ENCODE data around the gene CA10.

The CA10 gene

DNA sequence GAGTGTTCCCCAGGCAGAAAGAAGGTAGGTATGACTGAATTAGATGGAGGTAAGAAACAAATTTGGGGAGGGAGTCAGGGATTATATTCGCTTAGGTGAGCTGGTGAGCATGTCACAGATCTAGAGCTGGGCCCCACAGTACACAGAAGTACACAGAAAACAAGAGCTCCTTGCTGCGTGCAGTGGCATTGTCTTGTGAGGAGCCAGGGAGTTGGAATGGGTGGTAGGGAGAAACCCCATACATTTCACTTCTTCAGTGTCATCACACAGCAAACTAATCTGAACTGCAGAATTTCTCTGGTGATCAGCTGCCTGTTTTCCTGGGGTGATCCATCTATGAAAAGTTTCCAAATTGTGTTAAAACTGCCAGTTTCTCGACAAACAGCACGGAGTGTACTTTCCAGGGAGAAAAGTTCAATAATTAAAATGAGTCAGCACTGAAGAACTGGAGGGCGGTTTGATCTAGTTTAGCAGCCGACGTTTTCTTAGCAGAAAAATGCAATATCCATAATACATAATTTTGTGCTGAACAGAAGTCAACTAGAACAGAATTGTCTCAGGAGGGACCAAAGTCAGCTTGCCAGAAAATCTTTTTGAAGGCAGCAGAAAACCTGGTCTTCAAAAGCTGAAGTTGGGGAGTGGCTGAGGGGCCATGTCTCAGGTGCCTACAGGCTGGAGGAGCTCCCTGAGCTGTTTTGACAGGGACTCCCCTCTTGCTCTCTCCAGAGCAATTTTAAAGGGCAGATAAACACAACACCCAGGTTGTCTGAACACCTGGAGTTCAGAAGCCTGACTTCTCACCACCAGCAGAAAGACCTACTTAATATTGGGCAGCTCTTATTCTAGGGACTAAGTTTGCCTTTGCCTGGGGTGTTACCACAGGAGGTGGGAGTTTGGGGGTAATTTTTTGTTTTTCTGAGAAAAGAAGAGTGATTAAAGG is 448.6 kb downstream of the CA10 start:
- DNase-seq = no peak

DNA sequence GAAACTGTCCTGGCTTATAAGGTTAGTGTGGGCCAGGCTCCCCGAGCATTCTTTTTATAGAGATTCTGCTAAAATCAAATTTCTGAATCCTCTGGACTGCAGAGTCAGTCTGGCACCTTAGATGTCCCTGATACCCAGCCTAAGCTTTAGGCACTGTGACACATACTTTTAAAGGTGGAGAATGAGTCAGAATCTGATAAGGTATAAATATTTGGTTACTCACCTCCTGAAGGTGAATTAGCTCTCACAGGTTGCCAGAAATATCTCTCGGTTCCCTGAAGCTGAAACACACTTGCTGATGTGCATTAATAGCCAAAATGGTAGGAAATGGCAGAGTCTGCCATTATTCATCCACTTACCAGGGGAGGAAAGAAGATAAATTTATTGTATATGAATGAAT is 451.3 kb downstream of the CA10 start:
- no peak for DNase-seq

DNA sequence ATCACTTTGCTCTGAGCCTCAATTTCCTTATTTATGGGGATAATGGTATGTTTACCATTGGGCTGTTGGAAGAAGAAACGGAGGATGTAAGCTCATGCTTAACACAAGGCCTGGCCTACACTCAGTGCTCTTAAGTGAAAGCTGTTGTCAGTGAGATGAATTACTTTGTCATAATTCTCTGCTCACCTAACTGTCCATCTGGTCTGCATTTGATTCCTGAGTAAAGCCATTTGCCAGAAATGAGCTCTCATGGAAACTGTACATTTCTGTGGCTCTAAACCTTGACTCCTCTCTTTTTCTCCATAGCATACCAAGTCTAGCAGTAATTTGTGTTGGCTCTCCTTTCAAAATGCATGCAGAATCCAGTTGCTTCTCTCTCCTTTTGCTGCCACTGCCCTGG is 452.4 kb downstream of the CA10 start:
- DNase-seq = no peak

DNA sequence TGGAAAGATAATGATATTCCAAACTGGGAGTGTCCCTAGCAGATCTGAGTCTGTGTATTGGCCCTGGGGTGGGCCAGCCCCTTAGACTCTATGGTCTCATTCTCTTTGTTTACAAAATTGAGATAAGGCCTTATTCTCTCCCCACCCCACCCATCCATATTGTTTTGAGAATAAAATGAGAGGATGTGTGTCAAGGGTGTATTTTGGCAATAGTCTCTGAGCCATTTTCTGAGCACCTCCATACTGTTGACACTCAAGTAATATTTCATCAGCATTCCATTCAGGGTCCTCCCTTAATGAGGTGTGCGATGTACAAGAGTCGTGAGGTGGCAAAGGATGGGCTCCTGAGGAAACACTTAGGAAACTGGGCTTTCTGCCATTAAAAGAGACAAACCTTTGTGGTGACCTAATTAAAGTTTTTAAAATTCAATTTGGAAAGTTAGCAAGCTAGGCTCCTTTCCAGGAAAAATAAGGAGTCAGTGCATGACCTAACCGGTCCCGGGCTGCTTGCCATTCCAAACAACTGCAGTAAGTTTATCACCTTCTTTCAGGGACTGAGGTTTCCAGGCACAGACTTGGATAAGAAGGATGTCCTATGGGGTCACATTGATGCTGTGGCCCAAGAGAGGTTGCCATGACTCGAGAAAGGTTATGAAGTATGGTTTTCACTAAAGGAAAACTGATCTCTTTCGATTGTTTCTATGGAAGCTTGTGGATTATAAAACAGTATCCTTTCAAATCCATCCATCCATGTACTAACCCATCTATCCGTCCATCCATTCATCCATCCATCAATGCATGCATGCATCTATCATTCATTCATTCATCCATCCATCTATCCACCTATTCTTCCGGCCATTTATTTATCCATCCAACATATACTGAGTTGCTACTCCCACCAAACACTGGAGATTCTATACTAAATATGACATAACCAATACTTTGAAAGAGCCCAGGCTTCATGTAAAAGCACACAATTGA is 454.9 kb downstream of the CA10 start:
- no peak for DNase-seq

DNA sequence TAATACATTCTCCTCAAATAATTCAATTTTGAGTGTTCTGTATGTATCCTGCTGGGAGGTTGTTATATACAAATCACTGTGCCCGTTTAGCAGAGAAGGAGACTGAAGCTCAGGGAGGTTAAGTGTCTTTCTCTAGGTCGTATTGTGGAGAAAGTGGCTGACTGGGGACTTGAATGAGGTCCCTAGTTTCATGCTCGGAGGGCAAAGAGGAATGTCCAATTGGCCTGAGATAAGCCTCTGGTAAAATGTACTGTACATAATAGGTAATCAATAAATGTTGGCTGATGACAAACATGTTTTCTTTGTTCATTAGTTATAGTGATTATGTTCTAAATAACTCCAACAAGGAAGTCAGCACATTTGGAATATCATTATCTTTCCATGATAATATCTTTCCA is 455.6 kb downstream of the CA10 start:
- no peak for DNase-seq

DNA sequence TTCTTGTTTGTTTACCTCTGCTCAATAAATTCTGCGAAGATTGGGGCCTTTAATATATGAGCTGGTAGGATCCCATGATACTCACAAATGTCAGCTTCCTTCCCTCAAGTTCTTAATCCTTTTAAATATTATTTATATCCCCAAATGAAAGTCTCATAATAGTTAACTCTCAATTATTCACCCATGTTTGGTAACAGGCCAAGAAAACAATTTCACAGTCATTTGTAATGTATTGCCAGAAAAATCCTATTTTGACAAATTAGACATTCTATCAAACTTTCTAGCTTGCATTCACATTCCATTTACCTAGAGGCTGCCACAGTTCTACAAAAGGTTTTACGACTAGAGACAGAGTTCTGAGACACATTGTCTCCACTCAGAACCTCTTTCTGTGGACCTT is 457.0 kb downstream of the CA10 start:
- DNase-seq = no peak

DNA sequence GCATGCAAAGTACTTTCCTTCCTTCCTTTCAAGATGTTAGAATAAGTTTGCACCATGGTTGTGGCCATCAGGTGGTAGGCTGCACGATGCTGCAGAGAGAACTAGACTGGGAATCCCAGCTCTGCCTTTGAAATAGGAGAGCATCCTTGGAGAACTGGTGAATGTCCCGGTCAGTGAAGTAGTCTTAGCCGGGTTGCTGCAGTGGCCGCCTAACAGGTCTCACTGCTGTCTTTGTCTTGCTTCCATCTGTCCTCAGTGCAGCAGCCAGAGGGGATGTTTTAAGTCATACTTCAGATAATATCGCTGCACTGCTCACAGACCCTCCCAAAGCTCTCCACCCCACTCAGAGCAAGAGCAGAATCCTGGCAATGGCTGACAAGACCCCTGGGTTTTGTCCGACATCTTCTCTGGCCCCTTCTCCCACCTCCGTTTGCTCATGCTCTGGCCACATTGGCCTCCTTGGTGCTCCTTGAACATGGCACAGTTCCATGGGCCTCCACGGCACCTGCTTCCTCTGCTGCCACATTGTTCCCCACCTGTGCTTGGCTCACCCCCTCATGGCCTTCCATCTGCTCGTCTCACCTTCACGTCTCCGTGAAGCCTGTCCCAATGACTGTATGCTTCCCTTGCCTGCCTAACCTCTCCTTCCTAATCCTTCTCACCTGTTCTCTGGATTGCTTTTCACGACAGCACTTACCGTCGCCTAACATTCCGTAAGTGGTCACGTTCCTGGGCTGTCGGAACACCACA is 458.3 kb downstream of the CA10 start:
- DNase-seq = peak; percentile 63 to 67

DNA sequence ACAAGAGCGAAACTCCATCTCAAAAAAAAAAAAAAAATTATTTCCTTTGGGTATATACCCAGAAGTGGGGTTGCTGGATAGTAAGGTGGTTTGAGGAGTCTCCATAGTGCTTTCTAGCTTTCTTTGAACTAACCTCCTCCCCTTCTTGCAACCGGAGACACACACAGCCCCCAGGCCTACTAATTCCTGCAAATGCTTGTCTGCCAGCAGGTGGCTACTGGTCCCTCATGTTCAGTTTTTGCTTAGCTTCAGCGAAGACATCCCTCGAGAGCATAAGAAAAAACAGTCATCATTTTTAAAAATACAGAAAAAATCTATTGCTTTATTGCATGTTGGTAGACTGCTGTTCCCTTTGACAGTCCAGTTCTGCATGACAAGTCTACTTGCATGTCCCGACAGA is 459.2 kb downstream of the CA10 start:
- DNase-seq = no peak

DNA sequence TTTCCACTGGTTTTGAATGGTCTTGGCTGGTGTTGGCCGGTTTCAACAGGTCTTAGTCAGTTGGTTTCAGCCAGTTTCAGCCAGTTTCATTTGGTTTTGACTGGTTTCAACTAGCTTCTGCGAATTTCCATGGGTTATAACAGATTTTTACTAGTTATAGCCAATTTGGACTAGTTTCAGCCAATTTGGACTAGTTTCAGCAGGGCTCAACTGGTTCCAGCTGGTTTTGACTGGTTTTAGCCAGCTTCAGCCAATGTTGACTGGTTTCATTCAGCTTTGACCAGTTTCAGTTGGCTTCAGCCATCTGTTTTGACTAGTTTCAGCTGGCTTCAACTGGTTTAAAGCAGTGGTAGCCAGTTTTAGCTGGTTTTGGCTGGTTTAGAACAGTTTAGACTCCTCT is 465.6 kb downstream of the CA10 start:
- no peak for DNase-seq

DNA sequence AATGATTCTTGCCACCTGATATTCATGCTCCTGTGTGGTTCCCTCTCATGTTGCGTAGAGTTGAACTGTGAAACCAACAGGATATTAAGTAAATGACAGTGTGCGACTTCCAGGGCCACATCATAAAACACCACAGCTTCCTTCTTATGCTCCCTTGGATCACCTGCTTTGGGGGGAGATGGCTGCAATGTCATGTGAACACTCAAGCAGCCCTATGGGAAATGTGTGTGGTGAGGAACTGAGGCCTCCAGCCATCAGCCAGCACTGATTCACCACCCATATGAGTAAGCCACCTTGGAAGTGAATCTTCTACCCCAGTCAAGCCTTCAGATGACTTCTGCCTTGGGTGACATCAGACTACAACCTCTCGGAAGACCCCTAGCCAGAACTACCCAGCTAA is 470.6 kb downstream of the CA10 start:
- no peak for DNase-seq

DNA sequence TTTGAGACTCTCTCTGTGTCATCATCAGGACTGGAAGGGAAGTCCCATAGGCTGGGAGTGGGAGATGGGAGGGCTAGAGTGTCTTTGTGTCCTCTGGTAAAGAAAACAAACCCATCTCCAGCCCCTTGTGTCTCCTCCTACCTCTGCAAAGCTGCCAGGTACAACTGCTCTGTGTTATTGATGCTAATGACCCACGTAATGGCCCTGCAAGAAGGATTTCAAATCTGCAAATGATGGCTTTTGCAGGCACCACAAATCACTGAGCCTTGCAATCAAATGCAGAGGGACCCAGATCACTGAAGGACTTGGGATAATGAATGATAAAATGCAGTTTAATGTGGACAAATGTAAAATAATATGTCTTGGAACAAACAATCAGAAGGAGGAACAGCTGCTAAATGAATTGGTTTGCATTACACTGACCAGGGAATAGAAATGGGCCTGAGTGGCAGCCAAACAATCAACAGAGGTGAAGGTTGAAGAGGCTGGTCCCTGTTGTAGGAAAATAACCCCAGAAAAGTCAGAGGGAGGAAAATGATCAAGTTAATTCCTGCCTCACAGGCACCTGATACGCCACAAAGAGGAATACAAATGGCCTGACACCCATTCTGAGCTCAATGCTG is 473.1 kb downstream of the CA10 start:
- no peak for DNase-seq

DNA sequence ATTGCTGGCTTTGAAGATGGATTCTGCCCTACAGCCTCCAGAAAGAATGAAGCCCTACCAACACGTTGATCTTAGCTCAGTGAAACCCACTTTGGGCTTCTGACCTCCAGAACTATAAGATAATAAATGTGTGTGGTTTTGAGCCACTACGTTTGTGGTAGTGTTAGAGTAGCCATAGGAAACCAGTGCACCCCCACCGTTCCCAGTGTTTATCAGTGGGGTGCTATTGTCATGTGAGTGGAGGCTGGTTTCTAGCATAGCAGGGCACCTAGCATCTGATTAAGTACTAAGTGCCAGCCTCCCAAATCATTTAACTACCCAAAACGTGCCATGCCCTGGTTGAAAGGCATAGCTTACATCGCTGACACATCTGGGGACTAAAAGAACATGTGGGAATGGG is 474.3 kb downstream of the CA10 start:
- DNase-seq = no peak

DNA sequence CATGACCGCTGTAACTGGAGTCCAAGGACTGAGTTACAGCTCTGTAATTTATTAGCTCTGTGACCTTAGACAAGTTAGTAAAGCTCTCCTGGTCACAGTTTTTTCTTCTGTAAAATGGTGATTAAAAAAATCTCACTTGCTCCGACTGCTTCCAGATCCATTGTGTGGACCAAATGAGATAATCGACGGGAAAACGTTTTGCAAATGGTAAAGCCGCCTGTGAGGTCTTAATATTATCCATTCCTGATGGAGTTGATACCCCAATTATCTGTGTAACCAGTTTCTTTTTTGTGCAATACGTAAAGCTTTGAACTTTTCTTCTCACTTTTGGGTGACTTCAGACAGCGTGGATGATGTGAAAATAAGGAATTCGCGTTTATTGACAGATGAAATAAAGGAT is 475.2 kb downstream of the CA10 start:
- no peak for DNase-seq

DNA sequence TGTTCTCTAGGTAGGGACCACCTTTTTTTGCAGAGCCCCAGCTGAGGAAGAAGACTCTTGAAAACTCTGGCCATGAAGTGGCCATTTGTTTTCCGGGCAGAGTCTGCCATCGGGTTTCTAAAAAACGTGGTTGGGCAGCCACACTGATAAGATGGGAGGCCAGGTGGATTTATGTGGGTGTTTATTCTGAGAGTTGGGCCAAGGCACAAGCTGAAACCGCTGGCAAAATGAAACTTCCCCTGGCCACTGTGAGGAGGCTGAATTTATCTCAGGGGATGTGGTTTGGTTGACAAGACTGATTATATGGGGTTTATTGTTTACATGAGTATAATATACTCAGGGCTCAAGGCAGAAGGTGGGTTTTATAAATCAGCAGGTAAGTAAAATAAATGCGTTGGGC is 476.4 kb downstream of the CA10 start:
- DNase-seq = no peak

DNA sequence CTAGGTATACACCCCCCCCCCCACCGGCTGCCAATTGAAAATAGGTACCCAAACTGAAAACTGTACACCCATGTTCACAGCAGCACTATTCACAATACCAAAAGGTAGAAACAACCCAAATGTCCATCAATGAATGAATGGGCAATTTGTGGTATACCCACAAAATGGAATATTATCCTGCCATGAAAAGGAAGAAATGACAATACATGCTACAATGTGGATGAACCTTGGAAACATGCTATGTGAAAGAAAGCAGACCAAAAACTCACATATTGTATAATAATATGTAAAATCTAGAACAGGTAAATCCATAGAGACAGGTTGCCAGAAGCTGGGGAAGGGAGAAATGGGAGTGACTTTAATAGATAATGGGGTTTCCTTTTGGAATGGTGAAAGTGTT is 480.6 kb downstream of the CA10 start:
- no peak for DNase-seq

DNA sequence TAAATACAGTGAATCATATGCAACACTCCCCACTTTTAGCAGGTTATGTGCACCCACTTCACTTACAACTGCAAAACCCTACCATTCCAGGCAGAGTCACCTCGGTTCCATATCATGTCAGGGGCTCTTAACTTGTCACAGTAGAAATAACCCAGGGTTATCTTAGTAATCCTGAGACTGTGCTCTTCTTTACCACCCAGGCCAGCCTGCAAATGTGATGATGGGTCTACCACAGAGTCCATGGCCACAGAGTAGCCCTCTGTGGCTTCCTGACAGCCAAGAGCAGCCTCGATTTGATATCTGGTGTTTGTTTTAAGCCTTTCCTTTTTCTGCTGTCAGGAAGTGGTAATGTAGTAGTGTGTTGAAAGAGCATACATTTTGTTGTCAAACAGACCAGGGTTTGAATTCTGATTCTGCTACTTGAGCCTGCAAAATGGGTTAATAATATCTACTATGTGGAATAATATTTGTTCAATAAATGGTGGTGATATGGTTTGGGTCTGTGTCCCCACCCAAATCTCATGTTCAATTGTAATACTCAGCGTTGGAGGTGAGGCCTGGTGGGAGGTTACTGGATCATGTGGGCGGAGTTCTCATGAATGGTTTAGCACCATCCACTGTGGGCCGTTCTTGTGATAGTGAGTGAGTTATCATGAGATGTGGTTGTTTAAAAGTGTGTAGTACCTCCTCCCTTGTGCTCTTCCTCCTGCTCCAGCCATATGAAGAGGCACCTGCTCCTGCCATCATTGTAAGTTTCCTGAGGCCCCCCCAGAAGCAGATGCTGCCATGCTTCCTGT is 481.6 kb downstream of the CA10 start:
- no peak for DNase-seq

DNA sequence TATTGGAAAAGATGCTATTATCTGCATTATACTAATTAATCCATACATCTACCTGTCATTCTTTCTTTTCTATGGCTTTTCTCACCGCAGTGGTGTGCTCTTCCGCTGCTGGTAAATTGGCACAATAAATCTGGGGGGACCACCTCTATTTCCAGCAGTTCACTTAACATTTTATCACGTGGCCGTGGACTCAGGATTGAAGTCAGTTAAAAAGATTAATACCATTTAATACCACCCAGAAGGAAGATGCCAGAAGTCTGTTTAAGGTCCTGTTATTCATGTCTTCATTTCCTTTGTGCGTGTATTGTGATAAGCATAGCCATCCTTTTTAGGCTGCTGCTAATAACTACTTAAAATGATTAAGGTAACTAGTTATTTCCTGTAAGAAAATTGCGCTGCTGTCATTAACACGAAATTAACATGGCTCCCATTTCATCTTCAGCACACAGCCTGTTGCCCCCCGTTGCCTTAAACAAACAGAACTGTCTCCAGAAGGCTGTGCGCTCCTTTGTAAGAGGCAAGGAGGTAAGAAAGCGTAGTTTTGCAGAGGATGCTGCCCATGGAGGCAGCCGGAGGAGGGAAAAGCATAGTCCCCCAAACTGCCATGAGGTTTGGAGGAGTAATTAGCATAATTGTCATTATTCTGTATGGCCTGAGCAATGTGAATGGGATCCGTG is 483.8 kb downstream of the CA10 start:
- no peak for DNase-seq

DNA sequence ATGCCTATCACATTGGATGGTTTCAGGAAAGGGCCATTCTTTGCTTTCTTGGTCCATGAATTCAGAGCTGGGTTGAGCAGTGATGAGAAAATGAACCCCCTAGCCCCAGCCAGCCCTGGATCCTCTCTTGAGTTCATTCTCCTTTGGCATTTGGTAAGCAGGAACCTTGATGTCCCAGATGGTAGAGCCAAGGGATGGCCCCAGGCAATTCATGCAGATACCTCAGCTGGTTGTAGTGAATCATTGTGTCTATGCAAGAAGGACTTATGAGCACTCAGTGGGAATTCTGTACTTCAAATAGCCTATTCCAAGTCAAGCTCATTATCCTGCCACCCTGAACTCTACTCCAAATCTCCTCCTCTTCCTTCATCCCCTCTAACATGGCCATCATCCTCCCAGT is 485.4 kb downstream of the CA10 start:
- DNase-seq = no peak

DNA sequence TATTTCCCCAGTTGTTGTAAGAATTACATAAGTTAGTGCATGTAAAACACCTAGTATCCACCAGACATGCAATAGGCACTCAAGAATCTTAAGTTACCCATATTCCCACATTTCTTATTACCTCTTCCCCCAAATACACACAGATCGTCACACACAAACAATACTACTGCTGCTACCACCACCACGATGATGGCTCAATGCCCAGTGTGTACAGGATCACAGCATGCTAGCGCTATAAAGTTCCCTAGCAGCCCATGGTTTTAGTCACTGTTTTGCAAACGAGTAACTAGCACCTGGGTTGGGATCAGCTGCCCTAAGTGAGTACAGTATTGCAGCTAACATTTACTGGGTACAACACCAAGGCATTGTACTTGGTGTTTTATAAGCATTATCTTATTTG is 486.4 kb downstream of the CA10 start:
- no peak for DNase-seq

DNA sequence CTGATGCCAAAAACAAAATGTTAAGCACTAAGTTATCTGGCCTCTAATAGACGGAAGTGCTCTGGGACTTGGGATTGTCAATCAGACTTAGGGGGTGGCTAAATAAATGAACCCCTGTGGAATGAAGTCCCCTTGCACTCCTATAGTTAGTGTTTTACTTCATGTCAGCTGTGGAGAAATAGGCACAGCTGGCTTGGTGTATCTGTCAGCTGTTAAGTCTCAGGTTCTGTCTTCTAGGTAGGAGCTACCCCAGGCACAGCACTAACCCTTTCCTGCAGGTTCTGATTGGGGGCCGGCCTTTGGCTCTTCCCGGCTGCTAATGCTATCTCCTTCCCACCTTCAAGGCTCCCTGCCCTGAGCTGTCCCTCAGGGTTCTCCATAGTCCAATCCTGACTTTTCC is 487.6 kb downstream of the CA10 start:
- DNase-seq = no peak

DNA sequence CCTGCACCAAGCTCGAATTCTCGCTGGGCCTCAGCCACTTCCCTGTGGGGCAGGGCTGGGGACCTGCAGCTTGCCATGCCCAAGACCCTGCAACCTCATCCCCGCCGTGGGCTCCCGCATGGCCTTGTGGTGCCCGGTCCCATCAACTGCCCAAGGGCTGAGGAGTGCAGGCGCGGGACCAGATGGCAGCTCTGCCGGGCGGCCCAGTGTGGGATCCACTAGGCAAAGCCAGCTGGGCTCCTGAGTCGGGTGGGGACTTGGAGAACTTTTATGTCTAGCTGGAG is 489.6 kb downstream of the CA10 start:
- DNase-seq = no peak
